Thyroid gland (tissue), 4 donors: ENCODE results near the gene COL27A1. TPM values are rescaled to one million over a fixed set of nuclear protein-coding genes. Genes with fewer than 3 reads are reported as not detected.

Source experiments
- DNase-seq, 2 donors: peaks; one replicate each; pipeline ENCODE4 v3.0.0-alpha.2; 2019
- H3K27ac ChIP-seq, 3 donors: fragments of 200-600 bp; sonication (generic); 1 replicate in 2 of 3; 2 replicates in 1 of 3; pipeline ENCODE4 v1.5.1; 2016 to 2019; ENCODE audit warnings: mild to moderate bottlenecking in 1 of 3, moderate library complexity in 1 of 3
- H3K27me3 ChIP-seq: fragments of 200-600 bp; sonication (generic); one replicate; pipeline ENCODE4 v1.5.1; 2019
- H3K36me3 ChIP-seq, 2 donors: fragments of 200-600 bp; sonication (generic); one replicate each; pipeline ENCODE4 v1.5.1; 2016 to 2019
- H3K4me1 ChIP-seq, 2 donors: fragments of 200-600 bp; sonication (generic); one replicate each; pipeline ENCODE4 v1.5.1; 2017 to 2019
- H3K4me3 ChIP-seq, 3 donors: fragments of 200-600 bp; sonication (generic); replicated peaks in 1 of 3; 1 replicate in 2 of 3; 2 replicates in 1 of 3; pipeline ENCODE4 v1.5.1; 2016; ENCODE audit warnings: mild to moderate bottlenecking in 1 of 3
- H3K9me3 ChIP-seq: fragments of 200-600 bp; sonication (generic); one replicate; pipeline ENCODE4 v1.5.1; 2017
- CTCF ChIP-seq, 6 experiments: fragments of 200-600 bp in 3 of 6; fragments of 450-650 bp in 3 of 6; sonication (generic) in 3 of 6; IDR thresholded peaks; one replicate each; pipeline ENCODE4 v1.5.1; 2016 to 2019; ENCODE audit warnings: antibody characterized with exemption in 6 of 6, mild to moderate bottlenecking in 2 of 6, inconsistent platforms in 1 of 6, moderate library complexity in 1 of 6
- POLR2A ChIP-seq, 2 donors: fragments of 450-650 bp; IDR thresholded peaks; one replicate each; pipeline ENCODE4 v1.6.1; 2017; ENCODE audit warnings: antibody characterized with exemption in 2 of 2, mild to moderate bottlenecking in 2 of 2, moderate library complexity in 1 of 2
- WGBS, 2 donors: methylation state at CpG; one replicate each; pipeline ENCODE4 v1.1.5; 2017; 5-methylcytosine and 5-hydroxymethylcytosine counted together
- intact Hi-C: fragments of 100-400 bp; cut with DNase I; formaldehyde crosslinking; loops from one replicate; pipeline ENCODE4 v1.15.1; 2023
- total RNA-seq, 4 donors: library from RNA; depleted of rRNA; stranded (reverse); fragments of >200 nt; gene quantifications; one replicate each; pipeline ENCODE4 v1.2.3, GENCODE V29; 2016

COL27A1 gene
- total RNA-seq, 4 donors from 2014 or later: 6.7 to 32.5 (median 10.6) TPM

GRCh38 chr9:114141553-114142402, 13.6 kb upstream of the COL27A1 start:
- TF ChIP-seq POLR2A (IDR thresholded peaks at IDR 0.05): no peak
- TF ChIP-seq CTCF (IDR thresholded peaks at IDR 0.05): no peak
- H3K4me3 ChIP-seq: no peak overlapping the region
- H3K9me3 ChIP-seq: no peaks in the 10 kb centered on the region
- intact Hi-C loops: no loop called here
- peak; percentile 50 to 56 for DNase-seq
- 49 to 59% methylated on average over 7 of the region's 7 CpGs for WGBS, 2 donors
- no peaks in the 10 kb centered on the region for H3K36me3 ChIP-seq
- no peaks in the 10 kb centered on the region for H3K27me3 ChIP-seq
- peaks cover 5 to 17% of the 10 kb centered on the region in 2 donors for H3K4me1 ChIP-seq
- no peak overlapping the region for H3K27ac ChIP-seq

GRCh38 chr9:114143234-114143633, 12.1 kb upstream of the COL27A1 start:
- Histone ChIP-seq H3K9me3 (no peaks in the 10 kb centered on the region), H3K27ac (no peak overlapping the region), H3K4me3 (no peak overlapping the region), H3K27me3 (no peaks in the 10 kb centered on the region), H3K4me1 (peaks cover 5 to 17% of the 10 kb centered on the region in 2 donors), H3K36me3 (no peaks in the 10 kb centered on the region)
- no peak for DNase-seq
- no peak for TF ChIP-seq CTCF (IDR thresholded peaks at IDR 0.05)
- no peak for TF ChIP-seq POLR2A (IDR thresholded peaks at IDR 0.05)
- intact Hi-C loops: no loop called here
- WGBS, 2 donors: 93 to 96% methylated on average over 5 of the region's 5 CpGs

GRCh38 chr9:114146735-114147134, 8.6 kb upstream of the COL27A1 start:
- Histone ChIP-seq H3K4me1 (peaks cover 0 to 7% of the 10 kb centered on the region in 2 donors), H3K36me3 (no peaks in the 10 kb centered on the region), H3K27me3 (no peaks in the 10 kb centered on the region), H3K4me3 (no peak overlapping the region), H3K9me3 (no peaks in the 10 kb centered on the region), H3K27ac (no peak overlapping the region)
- TF ChIP-seq POLR2A (IDR thresholded peaks at IDR 0.05) (no peak), CTCF (IDR thresholded peaks at IDR 0.05) (no peak)
- DNase-seq: no peak
- 90 to 92% methylated on average over 6 of the region's 6 CpGs for WGBS, 2 donors
- intact Hi-C loops: no loop called here

GRCh38 chr9:114149181-114149580, 6.2 kb upstream of the COL27A1 start:
- no peak overlapping the region for H3K27ac ChIP-seq
- no peaks in the 10 kb centered on the region for H3K9me3 ChIP-seq
- H3K4me1 ChIP-seq: peaks cover 0 to 8% of the 10 kb centered on the region in 2 donors
- DNase-seq: no peak
- no peak overlapping the region for H3K4me3 ChIP-seq
- WGBS, 2 donors: 94 to 95% methylated on average over 4 to 5 of the region's 5 CpGs
- H3K36me3 ChIP-seq: no peaks in the 10 kb centered on the region
- no peak for TF ChIP-seq POLR2A (IDR thresholded peaks at IDR 0.05)
- no peak for TF ChIP-seq CTCF (IDR thresholded peaks at IDR 0.05)
- intact Hi-C loops: no loop called here
- H3K27me3 ChIP-seq: no peaks in the 10 kb centered on the region

GRCh38 chr9:114149765-114150340, 5.5 kb upstream of the COL27A1 start:
- Histone ChIP-seq H3K36me3 (no peaks in the 10 kb centered on the region), H3K4me3 (no peak overlapping the region), H3K27me3 (no peaks in the 10 kb centered on the region), H3K4me1 (peaks cover 0 to 15% of the 10 kb centered on the region in 2 donors), H3K9me3 (no peaks in the 10 kb centered on the region), H3K27ac (no peak overlapping the region)
- no peak for DNase-seq
- no peak for TF ChIP-seq POLR2A (IDR thresholded peaks at IDR 0.05)
- no peak for TF ChIP-seq CTCF (IDR thresholded peaks at IDR 0.05)
- 92 to 96% methylated on average over 3 to 4 of the region's 4 CpGs for WGBS, 2 donors
- intact Hi-C loops: loop anchor here (5.0 kb wide), 2 partner anchors 43 to 137 kb away; no protein-coding TSS in a partner anchor
